Measurements from ENCODE around the gene RIF1. TPM values are rescaled to one million over a fixed set of nuclear protein-coding genes. Genes with fewer than 3 reads are reported as not detected.
"Not testable (repeated sequence)": the region's sequence is repeated elsewhere in the genome, so short reads cannot be mapped to it uniquely, and the experiment has no call there.

RIF1 gene
- total RNA-seq, 1 experiment from 2014 or later = 26.8 TPM

- no peak for DNase-seq (ENCODE audit: low spot score)
Measured at GRCh38 chr2:151408788-151409600, 708 bp upstream of the RIF1 start.

GRCh38 chr2:151410485-151410834 lies 758 bp downstream of the RIF1 start:
- in situ Hi-C loops (cut with HindIII; ENCODE audit: low sequenced_read_pairs) = no loop called here
- peak; percentile 38 for DNase-seq (ENCODE audit: low spot score)

More at GRCh38 chr2:151408788-151409600, 708 bp upstream of the RIF1 start:
- in situ Hi-C loops (cut with HindIII; ENCODE audit: low sequenced_read_pairs) = no loop called here

- DNase-seq (ENCODE audit: low spot score) = no peak
- in situ Hi-C loops (cut with HindIII; ENCODE audit: low sequenced_read_pairs) = no loop called here
Measured at GRCh38 chr2:151417650-151418049, 7.9 kb downstream of the RIF1 start.

- DNase-seq (ENCODE audit: low spot score); in situ Hi-C loops (cut with HindIII; ENCODE audit: low sequenced_read_pairs): not testable (repeated sequence)
Measured at GRCh38 chr2:151421681-151422080, 12.0 kb downstream of the RIF1 start.

GRCh38 chr2:151422917-151423439 lies 13.3 kb downstream of the RIF1 start:
- in situ Hi-C loops (cut with HindIII; ENCODE audit: low sequenced_read_pairs) = no loop called here
- DNase-seq (ENCODE audit: low spot score) = no peak

GRCh38 chr2:151423760-151424159 lies 14.1 kb downstream of the RIF1 start:
- DNase-seq (ENCODE audit: low spot score) = no peak
- in situ Hi-C loops (cut with HindIII; ENCODE audit: low sequenced_read_pairs) = no loop called here

GRCh38 chr2:151437630-151438029 lies 27.9 kb downstream of the RIF1 start:
- in situ Hi-C loops (cut with HindIII; ENCODE audit: low sequenced_read_pairs) = no loop called here
- no peak for DNase-seq (ENCODE audit: low spot score)

GRCh38 chr2:151438506-151438905 lies 28.8 kb downstream of the RIF1 start:
- no peak for DNase-seq (ENCODE audit: low spot score)
- in situ Hi-C loops (cut with HindIII; ENCODE audit: low sequenced_read_pairs) = no loop called here

GRCh38 chr2:151439127-151439526 lies 29.4 kb downstream of the RIF1 start:
- no peak for DNase-seq (ENCODE audit: low spot score)
- in situ Hi-C loops (cut with HindIII; ENCODE audit: low sequenced_read_pairs) = no loop called here

GRCh38 chr2:151459358-151459757 lies 49.7 kb downstream of the RIF1 start:
- in situ Hi-C loops (cut with HindIII; ENCODE audit: low sequenced_read_pairs) = no loop called here
- DNase-seq (ENCODE audit: low spot score) = no peak

- DNase-seq (ENCODE audit: low spot score) = no peak
- in situ Hi-C loops (cut with HindIII; ENCODE audit: low sequenced_read_pairs) = no loop called here
Measured at GRCh38 chr2:151465771-151466170, 56.1 kb downstream of the RIF1 start.

- in situ Hi-C loops (cut with HindIII; ENCODE audit: low sequenced_read_pairs) = no loop called here
- DNase-seq (ENCODE audit: low spot score) = no peak
Measured at GRCh38 chr2:151470556-151470955, 60.9 kb downstream of the RIF1 start.

- DNase-seq (ENCODE audit: low spot score) = no peak
- in situ Hi-C loops (cut with HindIII; ENCODE audit: low sequenced_read_pairs) = no loop called here
Measured at GRCh38 chr2:151472966-151473365, 63.3 kb downstream of the RIF1 start.

- in situ Hi-C loops (cut with HindIII; ENCODE audit: low sequenced_read_pairs) = no loop called here
- no peak for DNase-seq (ENCODE audit: low spot score)
Measured at GRCh38 chr2:151475071-151475470, 65.4 kb downstream of the RIF1 start.

GRCh38 chr2:151476287-151476686 lies 66.6 kb downstream of the RIF1 start:
- DNase-seq (ENCODE audit: low spot score) = no peak
- in situ Hi-C loops (cut with HindIII; ENCODE audit: low sequenced_read_pairs) = no loop called here

GRCh38 chr2:151478011-151478410 lies 68.3 kb downstream of the RIF1 start:
- in situ Hi-C loops (cut with HindIII; ENCODE audit: low sequenced_read_pairs) = no loop called here
- no peak for DNase-seq (ENCODE audit: low spot score)

GRCh38 chr2:151481744-151482143 lies 72.0 kb downstream of the RIF1 start:
- DNase-seq (ENCODE audit: low spot score) = no peak
- in situ Hi-C loops (cut with HindIII; ENCODE audit: low sequenced_read_pairs) = no loop called here

GRCh38 chr2:151482171-151482725 lies 72.5 kb downstream of the RIF1 start:
- in situ Hi-C loops (cut with HindIII; ENCODE audit: low sequenced_read_pairs) = no loop called here
- DNase-seq (ENCODE audit: low spot score) = no peak

GRCh38 chr2:151483546-151483945 lies 73.8 kb downstream of the RIF1 start:
- no peak for DNase-seq (ENCODE audit: low spot score)
- in situ Hi-C loops (cut with HindIII; ENCODE audit: low sequenced_read_pairs) = no loop called here

GRCh38 chr2:151484100-151484499 lies 74.4 kb downstream of the RIF1 start:
- DNase-seq (ENCODE audit: low spot score) = no peak
- in situ Hi-C loops (cut with HindIII; ENCODE audit: low sequenced_read_pairs) = no loop called here

GRCh38 chr2:151486053-151486452 lies 76.4 kb downstream of the RIF1 start:
- no peak for DNase-seq (ENCODE audit: low spot score)
- in situ Hi-C loops (cut with HindIII; ENCODE audit: low sequenced_read_pairs) = no loop called here

Measured in G401 (cell line).